Measurements from ENCODE around the gene P2RX6. TPM values are rescaled to one million over a fixed set of nuclear protein-coding genes. Genes with fewer than 3 reads are reported as not detected.
"Not testable (repeated sequence)": the region's sequence is repeated elsewhere in the genome, so short reads cannot be mapped to it uniquely, and the experiment has no call there.

Gene P2RX6
- total and polyA plus RNA-seq, 8 donors, result 0.20 to 2.4 (median 1.8) TPM

- no peak for DNase-seq
- no peak overlapping the region for H3K4me3 ChIP-seq
- no peak for ATAC-seq
- H3K27me3 ChIP-seq, result peaks cover 0 to 18% of the 10 kb centered on the region in 2 donors
- H3K9me3 ChIP-seq, result no peaks in the 10 kb centered on the region
- no peaks in the 10 kb centered on the region for H3K36me3 ChIP-seq
- H3K27ac ChIP-seq, result no peak overlapping the region
- TF ChIP-seq CTCF (IDR thresholded peaks at IDR 0.05), result no peak
- intact Hi-C loops (cut with DNase I), result no loop called here
- no peaks in the 10 kb centered on the region for H3K4me1 ChIP-seq
Measured at GRCh38 chr22:21055880-21056319, 40.9 kb downstream of the P2RX6 start.

GRCh38 chr22:21060363-21060762 lies 45.4 kb downstream of the P2RX6 start:
- intact Hi-C loops (cut with DNase I); ATAC-seq; DNase-seq; H3K27ac ChIP-seq; H3K4me1 ChIP-seq; H3K36me3 ChIP-seq; H3K9me3 ChIP-seq; H3K4me3 ChIP-seq: not testable (repeated sequence)
- peaks cover 0 to 23% of the 10 kb centered on the region in 2 donors for H3K27me3 ChIP-seq

GRCh38 chr22:21061660-21062321 lies 46.8 kb downstream of the P2RX6 start:
- ATAC-seq, result not testable (repeated sequence)

GRCh38 chr22:21064425-21064824 lies 49.5 kb downstream of the P2RX6 start:
- H3K27me3 ChIP-seq; H3K4me3 ChIP-seq; DNase-seq; H3K27ac ChIP-seq; H3K4me1 ChIP-seq; H3K36me3 ChIP-seq; H3K9me3 ChIP-seq; intact Hi-C loops (cut with DNase I); ATAC-seq: not testable (repeated sequence)

More at GRCh38 chr22:21061660-21062321, 46.8 kb downstream of the P2RX6 start:
- H3K9me3 ChIP-seq; H3K36me3 ChIP-seq; H3K4me1 ChIP-seq; H3K27ac ChIP-seq; DNase-seq; intact Hi-C loops (cut with DNase I); H3K4me3 ChIP-seq: not testable (repeated sequence)
- peaks cover 0 to 11% of the 10 kb centered on the region in 2 donors for H3K27me3 ChIP-seq

- Histone ChIP-seq H3K27ac (no peak overlapping the region), H3K36me3 (no peaks in the 10 kb centered on the region), H3K4me3 (no peak overlapping the region), H3K4me1 (no peaks in the 10 kb centered on the region), H3K9me3 (no peaks in the 10 kb centered on the region), H3K27me3 (peaks cover 0 to 6% of the 10 kb centered on the region in 2 donors)
- intact Hi-C loops (cut with DNase I), result no loop called here
- DNase-seq, result no peak
- TF ChIP-seq CTCF (IDR thresholded peaks at IDR 0.05), result no peak
- ATAC-seq, result no peak
Measured at GRCh38 chr22:21064917-21065864, 50.2 kb downstream of the P2RX6 start.

GRCh38 chr22:21067075-21067900 lies 52.3 kb downstream of the P2RX6 start:
- DNase-seq (no peak), ATAC-seq (no peak)
- H3K36me3 ChIP-seq, result no peaks in the 10 kb centered on the region
- H3K27me3 ChIP-seq, result peaks cover 0 to 6% of the 10 kb centered on the region in 2 donors
- TF ChIP-seq CTCF (IDR thresholded peaks at IDR 0.05), result no peak
- no peaks in the 10 kb centered on the region for H3K9me3 ChIP-seq
- no peaks in the 10 kb centered on the region for H3K4me1 ChIP-seq
- intact Hi-C loops (cut with DNase I), result no loop called here
- no peak overlapping the region for H3K4me3 ChIP-seq
- H3K27ac ChIP-seq, result no peak overlapping the region

Data from left lung (tissue), 10 donors.